RWPE2 (cell line): ENCODE measurements around the gene KCNK3.

ENCODE experiments used
- ATAC-seq: fragments of 200-7000 bp; cut with Tn5 transposase; 3 replicates; pipeline ENCODE4 v1.9.1; 2021; ENCODE audit warnings: low read depth
- DNase-seq: peaks from one replicate; pipeline ENCODE4 v3.0.0-alpha.2; 2020; ENCODE audit warnings: low spot score
- H3K27ac ChIP-seq: fragments of 450-650 bp; 2 replicates; pipeline ENCODE4 v1.5.1; 2017; ENCODE audit warnings: mild to moderate bottlenecking; ENCODE audit not compliant: poor library complexity, severe bottlenecking
- H3K27me3 ChIP-seq: fragments of 250-450 bp; sonication (Bioruptor Pico); 2 replicates; pipeline ENCODE4 v1.5.1; 2021; ENCODE audit warnings: mild to moderate bottlenecking, moderate library complexity; ENCODE audit not compliant: insufficient read depth, poor library complexity, severe bottlenecking
- H3K36me3 ChIP-seq: fragments of 250-450 bp; sonication (Bioruptor Pico); 2 replicates; pipeline ENCODE4 v1.5.1; 2020; ENCODE audit warnings: low read depth, mild to moderate bottlenecking, moderate library complexity
- H3K4me1 ChIP-seq: fragments of 250-450 bp; sonication (Bioruptor Pico); 2 replicates; pipeline ENCODE4 v1.5.1; 2021; ENCODE audit warnings: mild to moderate bottlenecking, moderate library complexity; ENCODE audit not compliant: insufficient read depth, poor library complexity, severe bottlenecking
- H3K4me3 ChIP-seq: fragments of 250-450 bp; sonication (Bioruptor Pico); 2 replicates; pipeline ENCODE4 v1.5.1; 2021; ENCODE audit warnings: mild to moderate bottlenecking, moderate library complexity; ENCODE audit not compliant: severe bottlenecking
- H3K9me3 ChIP-seq: fragments of 250-450 bp; sonication (Bioruptor Pico); 2 replicates; pipeline ENCODE4 v1.5.1; 2021; ENCODE audit warnings: mild to moderate bottlenecking, moderate library complexity; ENCODE audit not compliant: severe bottlenecking
- CTCF ChIP-seq: fragments of 450-650 bp; IDR thresholded peaks from one replicate; pipeline ENCODE4 v1.5.1; 2017; ENCODE audit warnings: mild to moderate bottlenecking, moderate library complexity; ENCODE audit not compliant: poor library complexity, severe bottlenecking

The KCNK3 gene

DNA sequence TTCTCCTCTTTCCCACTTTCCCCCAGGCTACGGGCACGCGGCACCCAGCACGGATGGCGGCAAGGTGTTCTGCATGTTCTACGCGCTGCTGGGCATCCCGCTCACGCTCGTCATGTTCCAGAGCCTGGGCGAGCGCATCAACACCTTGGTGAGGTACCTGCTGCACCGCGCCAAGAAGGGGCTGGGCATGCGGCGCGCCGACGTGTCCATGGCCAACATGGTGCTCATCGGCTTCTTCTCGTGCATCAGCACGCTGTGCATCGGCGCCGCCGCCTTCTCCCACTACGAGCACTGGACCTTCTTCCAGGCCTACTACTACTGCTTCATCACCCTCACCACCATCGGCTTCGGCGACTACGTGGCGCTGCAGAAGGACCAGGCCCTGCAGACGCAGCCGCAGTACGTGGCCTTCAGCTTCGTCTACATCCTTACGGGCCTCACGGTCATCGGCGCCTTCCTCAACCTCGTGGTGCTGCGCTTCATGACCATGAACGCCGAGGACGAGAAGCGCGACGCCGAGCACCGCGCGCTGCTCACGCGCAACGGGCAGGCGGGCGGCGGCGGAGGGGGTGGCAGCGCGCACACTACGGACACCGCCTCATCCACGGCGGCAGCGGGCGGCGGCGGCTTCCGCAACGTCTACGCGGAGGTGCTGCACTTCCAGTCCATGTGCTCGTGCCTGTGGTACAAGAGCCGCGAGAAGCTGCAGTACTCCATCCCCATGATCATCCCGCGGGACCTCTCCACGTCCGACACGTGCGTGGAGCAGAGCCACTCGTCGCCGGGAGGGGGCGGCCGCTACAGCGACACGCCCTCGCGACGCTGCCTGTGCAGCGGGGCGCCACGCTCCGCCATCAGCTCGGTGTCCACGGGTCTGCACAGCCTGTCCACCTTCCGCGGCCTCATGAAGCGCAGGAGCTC lies 35.4 kb downstream of the KCNK3 start:
- Histone ChIP-seq H3K4me1 (peaks cover 12% of the 10 kb centered on the region), H3K4me3 (no peak overlapping the region), H3K27ac (no peak overlapping the region), H3K9me3 (no peaks in the 10 kb centered on the region), H3K27me3 (no peaks in the 10 kb centered on the region), H3K36me3 (no peaks in the 10 kb centered on the region)
- ATAC-seq (no peak), DNase-seq (no peak)
- TF ChIP-seq CTCF = peak; percentile 32

DNA sequence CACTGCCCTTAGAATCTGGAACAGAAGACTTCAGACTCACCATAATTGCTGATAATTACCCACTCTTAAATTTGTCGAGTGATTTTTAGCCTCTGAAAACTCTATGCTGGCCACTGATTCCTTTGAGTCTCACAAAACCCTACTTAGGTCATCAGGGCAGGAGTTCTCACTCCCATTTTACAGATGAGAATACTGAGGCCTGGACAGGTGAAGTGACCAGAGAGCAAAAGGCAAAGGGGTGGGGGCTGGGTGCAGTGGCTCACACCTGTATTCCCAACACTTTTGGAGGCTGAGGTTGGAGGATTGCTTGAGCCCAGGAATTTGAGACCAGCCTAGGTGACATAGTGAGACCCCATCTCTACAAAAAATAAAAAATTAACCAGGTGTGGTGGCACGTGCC lies 36.8 kb downstream of the KCNK3 start:
- Histone ChIP-seq H3K36me3 (no peaks in the 10 kb centered on the region), H3K4me3 (no peak overlapping the region), H3K4me1 (peaks cover 4% of the 10 kb centered on the region), H3K9me3 (no peaks in the 10 kb centered on the region), H3K27ac (no peak overlapping the region), H3K27me3 (no peaks in the 10 kb centered on the region)
- TF ChIP-seq CTCF = no peak
- no peak for DNase-seq
- no peak for ATAC-seq

DNA sequence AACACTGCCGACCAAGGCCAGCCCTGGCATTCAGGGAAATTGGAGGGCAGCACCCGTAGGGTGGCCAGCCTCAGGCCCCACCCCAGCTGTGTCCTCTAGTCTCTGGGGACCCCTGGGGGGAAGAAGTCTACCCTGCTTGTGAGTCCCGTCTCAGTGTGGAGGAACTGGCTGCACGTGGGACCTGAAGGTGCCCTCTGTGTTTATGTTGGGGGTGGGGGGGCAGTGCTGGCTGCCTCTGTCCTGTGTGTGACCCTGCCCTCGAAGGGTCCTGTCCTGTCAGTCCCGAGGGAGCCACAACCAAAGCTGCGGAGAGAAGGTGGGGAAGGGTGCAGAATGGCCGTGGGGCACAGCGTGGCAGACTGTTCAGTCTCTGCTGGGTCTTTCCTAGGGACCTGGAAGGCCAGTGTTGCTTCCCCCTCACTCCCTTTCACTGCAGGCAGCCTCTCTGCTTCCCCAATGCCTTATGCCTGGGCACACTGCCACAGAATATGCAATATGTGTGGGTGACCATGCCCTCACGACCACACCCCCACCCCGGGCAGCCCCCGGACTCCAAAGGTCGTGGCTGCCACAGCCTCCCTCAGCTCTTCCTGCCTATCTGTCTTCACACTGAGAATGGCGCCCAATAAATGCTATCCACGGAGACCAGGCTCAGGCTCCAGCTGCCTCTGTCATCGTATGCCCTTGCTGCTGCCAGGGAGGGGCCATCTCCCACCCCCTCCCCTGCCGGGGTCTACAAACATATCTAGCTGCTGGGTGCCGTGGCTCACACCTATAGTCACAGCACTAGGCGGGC lies 38.2 kb downstream of the KCNK3 start:
- no peak for TF ChIP-seq CTCF
- no peak for ATAC-seq

GRCh38 chr2:26731714-26732113 lies 39.2 kb downstream of the KCNK3 start:
- DNase-seq (no peak), ATAC-seq (no peak)
- Histone ChIP-seq H3K4me1 (no peaks in the 10 kb centered on the region), H3K4me3 (no peak overlapping the region), H3K36me3 (no peaks in the 10 kb centered on the region), H3K27ac (no peak overlapping the region), H3K27me3 (no peaks in the 10 kb centered on the region), H3K9me3 (no peaks in the 10 kb centered on the region)
- TF ChIP-seq CTCF = no peak

More for the DNA sequence above, 38.2 kb downstream of the KCNK3 start:
- H3K4me3 ChIP-seq = no peak overlapping the region
- H3K27me3 ChIP-seq = no peaks in the 10 kb centered on the region
- H3K36me3 ChIP-seq = no peaks in the 10 kb centered on the region
- no peak for DNase-seq
- no peaks in the 10 kb centered on the region for H3K9me3 ChIP-seq
- no peak overlapping the region for H3K27ac ChIP-seq
- no peaks in the 10 kb centered on the region for H3K4me1 ChIP-seq

GRCh38 chr2:26732446-26732845 lies 39.9 kb downstream of the KCNK3 start:
- TF ChIP-seq CTCF = no peak
- no peaks in the 10 kb centered on the region for H3K27me3 ChIP-seq
- H3K36me3 ChIP-seq = no peaks in the 10 kb centered on the region
- H3K27ac ChIP-seq = no peak overlapping the region
- DNase-seq = no peak
- H3K4me3 ChIP-seq = no peak overlapping the region
- ATAC-seq = no peak
- H3K4me1 ChIP-seq = no peaks in the 10 kb centered on the region
- H3K9me3 ChIP-seq = no peaks in the 10 kb centered on the region
